CD4-positive, alpha-beta T cell treated with Interleukin-6 at 100 ng/mL for 8 hours (primary cell): ENCODE measurements around the gene ACP6.
"Not testable (repeated sequence)": the region's sequence is repeated elsewhere in the genome, so short reads cannot be mapped to it uniquely, and the experiment has no call there.

Source experiments
- DNase-seq: peaks from one replicate; pipeline ENCODE4 v3.0.0-alpha.2; 2020; ENCODE audit warnings: mixed read lengths, low spot score

ACP6 gene

GRCh38 chr1:147670319-147671001, at the start of gene ACP6:
TSS of gene ACP6 (minus strand) at chr1:147670524. CDS start at chr1:147670048, 476 bp downstream.
- peak; percentile 90 for DNase-seq

DNA sequence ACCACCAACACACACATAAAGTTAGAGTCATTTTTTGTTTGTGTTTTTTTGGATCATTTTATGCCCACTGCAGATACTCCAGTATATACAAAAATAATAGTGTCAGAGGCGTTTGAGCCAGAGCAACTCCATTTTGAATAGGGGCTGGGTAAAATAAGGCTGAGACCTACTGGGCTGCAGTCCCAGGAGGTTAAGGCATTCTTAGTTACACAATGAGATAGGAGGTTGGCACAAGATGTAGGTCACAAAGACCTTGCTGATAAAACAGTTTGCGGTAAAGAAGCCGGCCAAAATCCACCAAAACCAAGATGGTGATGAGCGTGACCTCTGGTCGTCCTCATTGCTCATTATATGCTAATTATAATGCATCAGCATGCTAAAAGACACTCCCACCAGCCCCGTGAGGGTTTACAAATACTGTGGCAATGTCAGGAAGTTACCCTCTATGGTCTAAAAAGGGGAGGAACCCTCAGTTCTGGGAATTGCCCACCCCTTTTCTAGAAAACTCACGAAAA, 49.4 kb upstream of the ACP6 start:
- no peak for DNase-seq

DNA sequence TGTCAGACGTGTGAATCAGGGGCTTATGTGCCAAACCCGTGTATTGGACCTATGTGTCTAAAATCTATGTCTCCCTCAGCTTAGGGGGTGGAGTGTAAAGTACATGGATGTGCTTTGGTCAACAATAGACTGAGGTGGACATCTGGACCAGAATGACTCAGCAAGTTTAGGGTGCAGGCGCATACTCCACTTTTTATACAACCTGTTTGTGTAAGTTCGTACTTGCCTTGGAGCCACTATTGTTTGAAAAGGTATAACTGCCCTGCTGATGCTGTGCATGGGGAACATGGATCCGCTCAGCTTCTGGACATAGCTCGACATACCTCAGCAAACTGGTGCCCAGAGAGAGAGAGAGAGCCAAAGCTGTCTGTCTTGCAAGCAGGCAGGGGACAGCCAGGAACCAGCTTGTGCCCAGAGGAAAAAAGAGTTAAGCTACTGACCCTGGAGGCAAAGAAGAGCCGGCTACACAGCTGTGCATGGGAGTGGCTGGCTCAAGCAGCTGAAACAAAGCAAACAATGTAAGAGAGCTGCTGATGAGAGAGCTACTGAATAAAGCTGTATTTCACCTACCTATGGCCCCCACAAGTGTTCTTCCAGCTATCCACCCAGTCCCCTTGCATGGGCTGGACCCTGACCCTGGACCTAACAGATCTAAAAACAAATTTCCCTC, 48.8 kb upstream of the ACP6 start:
- DNase-seq, result no peak

DNA sequence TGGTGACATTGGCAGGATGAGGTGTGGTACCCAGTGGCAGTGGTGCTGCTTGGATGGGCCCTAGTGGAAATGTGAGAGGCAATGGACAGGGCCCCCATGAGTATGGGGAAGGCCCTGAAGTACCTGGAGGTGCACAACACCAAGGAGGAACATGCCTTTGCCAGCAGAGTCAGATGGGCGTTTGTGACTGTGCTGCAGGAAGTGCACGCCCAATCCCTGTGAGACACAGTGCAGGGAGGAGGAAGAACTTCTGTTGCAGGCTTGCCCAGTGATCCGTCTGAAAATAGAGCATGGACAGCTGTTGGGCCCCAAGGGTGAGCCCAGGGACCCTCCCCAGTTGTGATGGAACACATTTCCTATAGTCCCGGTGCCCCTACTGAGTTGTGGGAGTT, 47.4 kb upstream of the ACP6 start:
- peak; percentile 3 for DNase-seq

DNA sequence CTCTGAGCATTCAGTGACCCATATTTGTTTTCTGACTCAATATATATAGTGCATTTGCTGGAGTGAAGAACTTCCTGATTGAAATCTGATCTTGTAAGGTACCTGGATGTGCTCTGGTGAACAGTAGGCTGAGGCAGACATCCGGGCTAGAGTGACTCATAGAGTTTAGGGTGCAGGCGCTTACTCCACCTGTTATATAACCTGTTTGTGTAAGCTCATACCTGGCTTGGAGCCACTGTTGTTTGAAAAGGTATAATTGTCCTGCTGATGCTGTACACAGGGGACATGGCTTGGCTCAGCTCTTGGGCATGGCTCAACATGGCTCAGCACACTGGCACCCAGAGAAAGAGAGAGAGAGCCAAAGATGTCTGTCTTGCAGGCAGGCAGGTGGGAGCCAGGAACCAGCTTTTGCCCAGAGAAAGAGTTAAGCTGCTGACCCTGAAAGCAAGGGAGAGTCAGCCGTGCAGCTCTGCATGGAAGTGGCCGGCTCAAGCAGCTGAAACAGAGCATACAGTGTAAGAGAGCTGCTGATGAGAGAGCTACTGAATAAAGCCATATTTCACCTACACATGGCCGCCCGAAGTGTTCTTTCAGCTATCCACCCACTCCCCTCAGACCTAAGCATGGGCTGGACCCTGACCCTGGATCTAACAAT, 46.9 kb upstream of the ACP6 start:
- peak; percentile 50 for DNase-seq

- DNase-seq, result no peak
Observed at GRCh38 chr1:147712605-147713004, 42.3 kb upstream of the ACP6 start.

DNA sequence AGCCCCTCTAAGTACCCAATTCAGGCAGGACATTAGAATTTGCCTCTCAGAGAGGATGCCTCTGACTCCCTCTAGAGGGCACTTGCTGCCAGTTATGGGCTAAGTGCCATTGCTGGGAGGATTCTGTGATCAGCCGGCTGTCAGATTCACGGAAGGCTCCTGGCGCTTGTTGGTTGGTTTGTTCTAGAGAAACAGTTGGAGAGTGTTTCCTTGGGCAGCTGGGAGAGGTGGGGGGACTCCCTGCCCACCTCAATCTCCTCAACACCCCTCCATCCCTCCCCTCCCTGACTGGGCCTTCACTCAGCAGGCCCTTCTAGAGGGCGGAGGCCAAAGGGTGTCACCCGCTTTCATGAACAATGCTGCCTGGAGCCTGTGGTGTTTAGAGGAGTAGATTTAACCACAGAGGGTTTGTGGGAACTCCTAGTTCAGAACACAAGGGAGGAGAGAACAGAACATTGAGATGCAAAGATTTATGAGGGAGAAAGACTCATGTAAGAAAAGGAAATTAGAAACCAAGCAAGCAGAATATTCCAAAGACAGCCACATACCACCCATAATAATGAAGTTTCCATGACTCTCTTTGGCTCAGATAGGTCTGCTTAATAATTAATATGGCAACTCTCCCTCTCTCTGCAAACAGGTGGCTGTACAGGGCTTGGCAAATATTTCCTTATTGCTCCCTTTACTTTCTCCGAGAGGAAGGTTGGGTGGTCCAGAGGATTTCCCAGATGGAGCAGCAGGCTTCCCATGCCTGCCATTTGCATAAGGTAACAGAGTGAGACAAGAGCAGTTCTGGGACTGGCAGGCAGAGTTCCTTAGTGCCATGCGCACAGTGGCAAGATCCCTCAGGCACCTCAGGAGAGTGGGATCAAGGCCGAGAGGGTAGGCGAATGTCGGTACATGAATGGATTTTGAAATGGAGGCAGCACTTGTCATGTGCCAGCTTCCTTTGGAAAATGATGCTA, 30.0 kb upstream of the ACP6 start:
- peak; percentile 62 for DNase-seq

DNA sequence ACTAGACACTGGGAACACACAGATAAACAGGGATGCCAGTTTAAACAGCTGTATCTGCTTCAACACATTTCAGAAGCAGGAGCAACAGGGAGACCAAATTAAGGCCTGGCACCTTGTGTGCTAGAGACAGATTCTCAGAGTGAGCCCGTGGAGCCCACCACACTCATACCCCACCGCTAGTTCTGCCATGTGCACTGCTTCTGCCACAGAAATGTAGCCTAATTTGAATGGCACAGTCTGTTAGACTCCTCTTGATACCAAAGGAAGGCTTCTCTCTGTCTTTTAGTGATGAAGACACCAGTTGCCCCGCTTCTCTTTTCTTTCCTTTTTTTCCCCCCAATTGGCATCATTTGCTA, 29.3 kb upstream of the ACP6 start:
- DNase-seq, result no peak

GRCh38 chr1:147683163-147683763, 12.9 kb upstream of the ACP6 start:
- DNase-seq, result no peak

- not testable (repeated sequence) for DNase-seq
Observed at GRCh38 chr1:147680608-147681235, 10.4 kb upstream of the ACP6 start.

GRCh38 chr1:147677681-147678080, 7.4 kb upstream of the ACP6 start:
- not testable (repeated sequence) for DNase-seq

GRCh38 chr1:147676311-147677085, 6.2 kb upstream of the ACP6 start:
- DNase-seq, result no peak

DNA sequence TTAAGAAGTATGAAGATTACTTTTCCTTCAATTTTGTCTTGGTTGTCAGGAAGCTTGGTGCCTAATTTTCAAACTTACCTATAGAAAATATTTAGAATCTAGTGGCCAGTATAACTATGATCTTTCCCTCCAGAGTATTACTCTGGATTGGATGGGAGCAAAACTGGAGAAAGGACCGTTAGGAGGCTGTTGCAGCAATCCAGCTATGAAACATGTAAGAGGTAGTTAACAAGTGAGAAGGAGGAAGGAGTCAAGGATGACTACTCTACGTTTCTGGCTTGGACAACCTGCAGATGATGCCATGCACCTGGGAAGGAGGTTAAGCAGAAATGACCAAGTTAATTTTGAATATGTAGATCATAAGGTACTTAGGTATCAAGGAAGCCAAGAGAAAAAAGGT, 3.5 kb upstream of the ACP6 start:
- DNase-seq, result no peak

DNA sequence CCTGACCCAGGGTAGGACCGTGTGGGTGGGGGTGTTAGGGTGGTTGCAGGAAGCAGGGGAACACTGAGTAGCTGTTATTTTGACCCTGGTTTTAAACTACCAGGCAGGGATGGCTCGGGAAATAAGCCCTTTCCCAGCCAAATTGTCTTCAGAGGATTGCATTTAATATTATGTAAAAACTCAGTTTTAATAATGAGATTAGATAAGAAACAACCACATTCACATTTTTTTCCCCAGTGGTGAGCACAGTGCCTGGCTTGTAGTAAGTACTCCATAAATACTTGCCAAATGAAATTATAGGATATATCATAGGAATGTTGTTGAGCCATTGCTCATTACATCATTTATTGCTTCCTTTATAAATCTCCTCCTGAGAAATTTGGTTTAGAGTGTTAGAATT, 3.1 kb upstream of the ACP6 start:
- no peak for DNase-seq

DNA sequence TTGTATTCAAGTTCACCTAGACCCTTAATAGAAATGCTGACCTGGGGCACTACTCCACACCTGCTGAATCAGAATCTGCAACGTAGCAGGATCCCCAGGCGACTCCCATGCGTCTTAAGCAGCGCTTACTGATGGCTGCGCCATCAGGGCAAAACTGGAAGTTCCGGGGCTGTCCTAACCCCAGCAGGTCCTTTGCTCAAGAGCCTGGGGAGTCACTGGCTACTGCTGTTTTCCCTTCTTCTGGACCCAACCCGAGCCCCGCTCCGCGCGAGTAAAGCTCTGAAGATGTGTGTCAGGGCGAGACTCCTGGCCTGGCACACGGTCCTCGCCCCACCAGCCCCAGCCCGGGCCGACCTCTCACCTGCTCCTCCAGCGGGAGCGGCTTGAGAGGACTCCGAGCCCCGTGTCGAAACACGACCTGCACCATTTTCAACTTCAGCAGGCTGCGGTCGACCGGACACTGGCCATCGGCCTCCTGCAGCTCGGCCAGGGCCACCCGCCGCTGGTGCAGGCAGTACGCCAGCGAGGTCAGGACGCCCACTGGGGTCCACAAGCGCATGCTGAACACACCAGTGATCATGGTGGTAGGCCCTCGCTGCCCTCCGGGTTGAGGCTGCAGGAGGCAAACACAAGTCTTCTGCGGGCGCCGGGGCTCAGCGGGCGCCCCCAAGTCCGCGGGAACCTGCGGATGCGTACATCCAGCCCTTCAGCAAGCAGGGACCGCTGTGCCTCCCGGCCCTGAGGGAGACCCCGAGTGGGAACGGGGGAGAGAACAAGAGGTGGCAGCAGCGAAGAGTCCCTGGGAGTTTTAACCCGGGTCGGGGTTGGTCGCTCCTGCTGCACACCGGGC, 630 bp downstream of the ACP6 start:
- peak; percentile 39 for DNase-seq

- DNase-seq, result no peak
Observed at GRCh38 chr1:147665521-147665920, 4.8 kb downstream of the ACP6 start.

DNA sequence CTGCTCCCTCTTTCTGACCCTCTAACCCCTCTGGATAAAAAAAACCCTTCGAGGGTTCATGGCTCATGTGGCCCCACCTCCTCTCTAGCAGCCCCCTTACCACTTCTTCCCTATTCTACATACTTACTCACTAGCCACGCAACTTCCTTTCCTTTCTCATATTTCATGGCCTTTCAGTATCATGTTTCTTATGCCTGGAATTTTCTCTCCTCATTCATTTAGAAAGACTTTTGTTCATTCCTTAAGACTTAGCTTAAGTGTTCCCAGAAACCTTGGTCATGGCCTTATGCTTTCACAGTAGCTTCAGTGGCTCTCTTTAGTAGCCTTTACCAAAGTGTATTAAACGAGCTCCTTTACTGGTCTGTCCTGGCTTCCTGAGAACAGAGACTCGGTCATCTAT, 6.1 kb downstream of the ACP6 start:
- no peak for DNase-seq

- no peak for DNase-seq
Observed at GRCh38 chr1:147654511-147654910, 15.8 kb downstream of the ACP6 start.

GRCh38 chr1:147652306-147652705, 18.0 kb downstream of the ACP6 start:
- DNase-seq, result no peak
